ENCODE data around the gene CBLB. TPM values are rescaled to one million over a fixed set of nuclear protein-coding genes. Genes with fewer than 3 reads are reported as not detected.
"Not testable (repeated sequence)": the region's sequence is repeated elsewhere in the genome, so short reads cannot be mapped to it uniquely, and the experiment has no call there.

Gene CBLB
- total RNA-seq, 1 donor from 2014 or later = 146 TPM

DNA sequence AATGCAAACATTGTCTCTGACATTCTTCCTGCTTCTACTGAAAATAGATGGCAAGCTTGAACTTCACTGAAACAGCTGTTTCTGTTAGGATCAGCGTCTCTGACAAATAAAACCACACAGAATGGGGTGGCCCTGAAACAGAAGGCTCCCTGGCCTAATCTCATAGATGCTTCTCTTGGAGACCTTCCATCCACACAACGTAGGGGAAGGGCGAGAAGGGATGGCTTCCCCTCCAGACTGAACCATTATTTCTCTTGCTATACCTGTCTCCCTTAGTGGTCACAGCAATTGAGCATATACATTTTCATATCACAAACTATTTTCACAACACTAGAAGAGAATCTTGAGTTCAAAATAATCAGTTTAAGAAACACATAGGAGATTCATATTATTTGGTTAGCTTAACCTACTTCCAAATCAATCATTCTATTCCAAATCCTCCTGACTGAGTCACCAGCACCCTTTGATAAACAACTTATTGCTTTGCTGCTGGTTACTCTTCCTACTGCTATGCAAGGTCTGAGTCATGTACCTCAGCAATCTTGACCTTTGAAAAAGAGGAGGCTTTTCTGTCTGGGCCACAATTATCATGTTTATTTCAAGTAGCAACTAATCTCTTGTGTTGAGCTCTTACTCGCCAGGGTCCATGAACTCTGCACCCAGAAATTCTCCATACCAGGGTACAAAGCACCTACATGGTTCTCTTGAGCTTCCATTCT is 45.5 kb downstream of the CBLB start:
- H3K27me3 Mint-ChIP-seq (ENCODE audit: low read depth) = no peaks in the 10 kb centered on the region
- DNase-seq (ENCODE audit: low spot score) = no peak
- intact Hi-C loops (cut with micrococcal nuclease) = loop anchor here (1.0 kb wide), 2 partner anchors 17 to 71 kb away; no protein-coding TSS in a partner anchor
- peaks cover 79% of the 10 kb centered on the region for H3K36me3 Mint-ChIP-seq (ENCODE audit: low read depth)
- H3K27ac Mint-ChIP-seq = peak overlapping the region; percentile 95
- H3K4me1 Mint-ChIP-seq (ENCODE audit: low read depth) = peaks cover 57% of the 10 kb centered on the region
- peak overlapping the region; percentile 40 for H3K4me3 Mint-ChIP-seq (ENCODE audit: low read depth)
- no peaks in the 10 kb centered on the region for H3K9me3 Mint-ChIP-seq

DNA sequence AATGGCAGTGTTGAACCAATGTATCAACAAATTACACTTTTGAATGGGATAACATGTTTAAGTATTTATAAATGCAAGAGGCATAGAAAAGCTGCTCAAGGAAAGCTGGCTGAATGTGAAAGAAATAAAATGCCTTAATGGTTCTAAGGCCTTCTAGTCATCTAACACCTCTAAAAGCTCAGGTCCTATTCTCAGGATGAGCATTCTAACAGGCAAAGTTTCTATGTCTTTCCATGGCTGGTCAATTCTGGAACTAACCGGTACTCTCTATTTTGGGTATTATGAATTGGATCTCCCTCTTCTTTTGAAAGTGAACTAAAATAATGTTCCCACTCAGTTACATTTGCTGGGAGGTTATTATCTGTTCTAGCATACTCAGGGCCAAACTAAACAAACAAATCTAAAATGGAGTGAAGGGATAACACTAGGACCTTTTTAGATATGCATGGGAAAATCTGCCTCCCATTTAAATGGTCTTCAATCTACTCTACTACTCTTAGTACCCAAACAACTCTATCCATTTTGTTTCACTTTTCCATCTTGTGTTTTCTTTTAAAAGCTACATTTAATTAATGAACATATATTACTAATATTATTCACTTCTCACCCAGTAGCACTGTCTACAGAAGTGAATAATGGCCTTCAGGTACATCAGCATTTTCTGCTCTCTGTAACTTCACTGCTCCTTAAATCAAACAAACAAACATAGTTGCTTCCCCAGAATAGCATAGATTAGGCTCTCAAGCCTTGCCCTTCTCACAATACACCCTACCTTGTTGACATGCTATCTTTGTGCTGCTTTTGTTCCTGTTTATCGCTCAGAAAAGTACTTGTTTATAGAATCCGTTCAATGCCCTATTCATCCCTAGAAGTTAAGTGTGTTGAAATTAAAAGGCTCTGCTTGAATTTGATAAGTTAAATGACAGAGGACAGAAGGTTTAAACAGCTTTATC is 46.4 kb downstream of the CBLB start:
- intact Hi-C loops (cut with micrococcal nuclease) = loop anchor here (1.0 kb wide), 2 partner anchors 16 to 70 kb away; no protein-coding TSS in a partner anchor
- no peak overlapping the region for H3K4me3 Mint-ChIP-seq (ENCODE audit: low read depth)
- no peak for DNase-seq (ENCODE audit: low spot score)
- H3K27me3 Mint-ChIP-seq (ENCODE audit: low read depth) = no peaks in the 10 kb centered on the region
- H3K4me1 Mint-ChIP-seq (ENCODE audit: low read depth) = peaks cover 52% of the 10 kb centered on the region
- peaks cover 76% of the 10 kb centered on the region for H3K36me3 Mint-ChIP-seq (ENCODE audit: low read depth)
- peak overlapping the region; percentile 95 for H3K27ac Mint-ChIP-seq
- no peaks in the 10 kb centered on the region for H3K9me3 Mint-ChIP-seq

DNA sequence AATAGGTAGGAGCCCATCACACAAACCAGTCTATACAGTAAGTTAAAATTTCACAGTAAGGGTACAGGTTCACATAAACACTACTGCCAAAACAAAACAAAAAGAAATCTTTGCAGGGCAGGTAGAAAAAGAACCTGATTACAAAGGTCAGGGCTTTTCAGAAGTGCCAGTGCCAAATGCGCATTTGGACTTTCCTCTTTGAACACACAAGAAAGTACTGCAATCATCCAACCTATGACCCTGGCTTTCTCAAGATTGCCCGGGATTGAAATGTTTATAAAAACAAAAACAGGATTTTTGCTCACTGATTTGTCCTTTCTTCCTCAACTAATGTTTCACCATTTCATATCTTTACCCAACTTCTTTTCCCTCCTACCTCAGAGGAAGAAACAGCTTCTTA is 47.4 kb downstream of the CBLB start:
- peaks cover 51% of the 10 kb centered on the region for H3K4me1 Mint-ChIP-seq (ENCODE audit: low read depth)
- no peaks in the 10 kb centered on the region for H3K27me3 Mint-ChIP-seq (ENCODE audit: low read depth)
- H3K36me3 Mint-ChIP-seq (ENCODE audit: low read depth) = peaks cover 80% of the 10 kb centered on the region
- intact Hi-C loops (cut with micrococcal nuclease) = no loop called here
- H3K4me3 Mint-ChIP-seq (ENCODE audit: low read depth) = no peak overlapping the region
- no peaks in the 10 kb centered on the region for H3K9me3 Mint-ChIP-seq
- no peak for DNase-seq (ENCODE audit: low spot score)
- H3K27ac Mint-ChIP-seq = peak overlapping the region; percentile 70

DNA sequence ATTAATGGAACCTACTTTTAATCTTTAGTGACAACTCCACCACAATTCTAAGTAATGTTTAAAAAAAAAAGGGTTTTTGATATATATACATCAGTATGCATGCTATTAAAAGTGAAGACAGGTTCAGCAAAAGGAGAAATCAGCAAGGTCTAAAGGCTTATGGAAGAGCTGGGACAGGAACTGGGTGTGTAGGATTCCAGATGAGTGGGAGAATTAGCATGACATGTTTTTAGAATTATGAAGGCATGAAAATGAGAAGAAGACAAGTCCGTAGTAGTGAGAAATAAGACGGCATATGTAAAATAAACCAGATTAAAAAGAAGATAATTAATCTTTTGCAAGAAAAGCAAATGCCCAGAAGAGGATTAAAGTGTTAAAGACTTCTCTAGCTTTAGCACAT is 52.0 kb downstream of the CBLB start:
- H3K27me3 Mint-ChIP-seq (ENCODE audit: low read depth) = no peaks in the 10 kb centered on the region
- intact Hi-C loops (cut with micrococcal nuclease) = no loop called here
- H3K9me3 Mint-ChIP-seq = peaks cover 8% of the 10 kb centered on the region
- peaks cover 31% of the 10 kb centered on the region for H3K4me1 Mint-ChIP-seq (ENCODE audit: low read depth)
- peaks cover 81% of the 10 kb centered on the region for H3K36me3 Mint-ChIP-seq (ENCODE audit: low read depth)
- DNase-seq (ENCODE audit: low spot score) = no peak
- no peak overlapping the region for H3K27ac Mint-ChIP-seq
- no peak overlapping the region for H3K4me3 Mint-ChIP-seq (ENCODE audit: low read depth)

DNA sequence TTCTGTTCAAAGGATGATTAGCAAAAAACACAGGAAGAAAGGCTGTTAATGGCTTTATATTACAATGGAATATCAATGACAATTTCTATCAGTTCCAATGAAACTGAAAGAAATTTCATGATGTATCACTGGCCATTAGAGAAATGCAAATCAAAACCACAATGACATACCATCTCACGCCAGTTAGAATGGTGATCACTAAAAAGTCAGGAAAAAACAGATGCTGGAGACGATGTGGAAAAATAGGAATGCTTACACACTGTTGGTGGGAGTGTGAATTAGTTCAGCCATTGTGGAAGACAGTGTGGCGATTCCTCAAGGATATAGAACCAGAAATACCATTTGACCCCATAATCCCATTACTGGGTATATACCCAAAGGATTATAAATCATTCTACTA is 53.5 kb downstream of the CBLB start:
- Mint-ChIP-seq H3K36me3 (ENCODE audit: low read depth) (peaks cover 74% of the 10 kb centered on the region), H3K4me1 (ENCODE audit: low read depth) (peaks cover 31% of the 10 kb centered on the region)
- H3K27me3 Mint-ChIP-seq (ENCODE audit: low read depth); intact Hi-C loops (cut with micrococcal nuclease); H3K27ac Mint-ChIP-seq; DNase-seq (ENCODE audit: low spot score); H3K9me3 Mint-ChIP-seq; H3K4me3 Mint-ChIP-seq (ENCODE audit: low read depth): not testable (repeated sequence)

DNA sequence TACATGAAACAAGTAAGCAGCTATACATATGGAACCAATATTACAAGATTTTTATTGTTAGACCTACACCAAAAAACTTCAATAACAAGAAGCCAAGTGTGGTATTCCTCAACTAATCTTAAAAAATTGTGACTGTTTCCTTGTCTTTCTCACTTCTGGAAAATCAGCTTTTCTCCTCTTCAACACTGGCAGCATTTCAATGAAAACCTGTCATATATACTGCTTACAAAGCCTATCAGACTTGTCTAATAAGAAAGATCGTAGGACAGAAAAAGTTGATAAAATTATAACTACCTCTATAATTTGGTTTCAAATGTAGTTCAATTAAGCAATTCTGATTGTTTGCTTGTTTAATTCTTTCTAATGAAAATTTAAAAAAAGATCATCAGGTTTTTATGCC is 55.1 kb downstream of the CBLB start:
- no peaks in the 10 kb centered on the region for H3K27me3 Mint-ChIP-seq (ENCODE audit: low read depth)
- peaks cover 65% of the 10 kb centered on the region for H3K36me3 Mint-ChIP-seq (ENCODE audit: low read depth)
- DNase-seq (ENCODE audit: low spot score) = no peak
- no peak overlapping the region for H3K4me3 Mint-ChIP-seq (ENCODE audit: low read depth)
- intact Hi-C loops (cut with micrococcal nuclease) = no loop called here
- H3K27ac Mint-ChIP-seq = no peak overlapping the region
- H3K4me1 Mint-ChIP-seq (ENCODE audit: low read depth) = peaks cover 42% of the 10 kb centered on the region
- peaks cover 8% of the 10 kb centered on the region for H3K9me3 Mint-ChIP-seq

DNA sequence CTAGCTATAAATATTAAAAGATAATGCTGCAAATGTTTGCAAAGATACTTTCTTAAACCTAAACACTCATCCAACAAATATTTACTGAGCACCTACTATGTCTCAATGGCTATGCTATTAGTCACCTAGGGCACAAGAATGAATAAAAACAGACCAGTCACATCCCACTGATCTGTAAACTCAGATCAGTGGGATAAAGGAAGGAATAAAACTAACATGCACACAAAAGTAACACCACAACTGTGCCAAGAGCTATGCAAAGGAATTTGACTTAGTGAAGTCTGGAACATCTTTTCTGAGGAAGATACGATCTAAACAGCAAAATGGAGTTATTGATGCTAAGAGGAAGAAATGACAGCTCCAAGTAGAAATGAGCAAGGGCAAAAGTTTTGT is 56.6 kb downstream of the CBLB start:
- H3K36me3 Mint-ChIP-seq (ENCODE audit: low read depth) = peaks cover 63% of the 10 kb centered on the region
- H3K4me1 Mint-ChIP-seq (ENCODE audit: low read depth) = peaks cover 47% of the 10 kb centered on the region
- H3K27me3 Mint-ChIP-seq (ENCODE audit: low read depth) = no peaks in the 10 kb centered on the region
- DNase-seq (ENCODE audit: low spot score) = no peak
- peaks cover 8% of the 10 kb centered on the region for H3K9me3 Mint-ChIP-seq
- H3K4me3 Mint-ChIP-seq (ENCODE audit: low read depth) = no peak overlapping the region
- intact Hi-C loops (cut with micrococcal nuclease) = no loop called here
- H3K27ac Mint-ChIP-seq = no peak overlapping the region

DNA sequence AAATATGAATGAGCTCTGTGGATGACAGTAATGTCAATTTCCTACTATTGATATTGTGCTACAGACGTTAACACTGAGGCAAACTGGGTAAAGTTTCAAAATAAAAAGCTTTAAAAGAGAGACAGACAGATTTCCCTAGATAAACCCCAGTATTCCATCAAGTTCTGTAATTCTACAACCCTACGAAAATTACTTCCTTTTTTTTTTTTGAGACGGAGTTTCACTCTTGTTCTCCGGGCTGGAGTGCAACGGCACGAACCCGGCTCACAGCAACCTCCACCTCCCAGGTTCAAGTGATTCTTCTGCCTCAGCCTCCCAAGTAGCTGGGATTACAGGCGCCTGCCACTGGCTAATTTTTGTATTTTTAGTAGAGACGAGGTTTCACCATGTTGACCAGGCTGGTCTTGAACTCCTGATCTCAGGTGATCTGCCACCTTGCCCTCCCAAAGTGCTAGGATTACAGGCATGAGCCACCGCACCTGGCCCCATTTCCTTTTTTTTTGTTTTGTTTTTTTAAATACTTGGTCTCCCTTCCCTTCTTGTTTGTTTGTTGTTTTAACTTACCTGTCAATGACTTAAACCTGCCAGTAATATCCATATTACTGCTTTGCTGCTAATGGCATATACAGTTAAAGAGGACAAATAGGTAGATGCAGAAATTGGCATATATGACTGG is 57.2 kb downstream of the CBLB start:
- Mint-ChIP-seq H3K9me3 (peaks cover 8% of the 10 kb centered on the region), H3K27ac (no peak overlapping the region), H3K4me3 (ENCODE audit: low read depth) (no peak overlapping the region), H3K4me1 (ENCODE audit: low read depth) (peaks cover 47% of the 10 kb centered on the region), H3K27me3 (ENCODE audit: low read depth) (no peaks in the 10 kb centered on the region), H3K36me3 (ENCODE audit: low read depth) (peaks cover 58% of the 10 kb centered on the region)
- no peak for DNase-seq (ENCODE audit: low spot score)
- intact Hi-C loops (cut with micrococcal nuclease) = no loop called here

DNA sequence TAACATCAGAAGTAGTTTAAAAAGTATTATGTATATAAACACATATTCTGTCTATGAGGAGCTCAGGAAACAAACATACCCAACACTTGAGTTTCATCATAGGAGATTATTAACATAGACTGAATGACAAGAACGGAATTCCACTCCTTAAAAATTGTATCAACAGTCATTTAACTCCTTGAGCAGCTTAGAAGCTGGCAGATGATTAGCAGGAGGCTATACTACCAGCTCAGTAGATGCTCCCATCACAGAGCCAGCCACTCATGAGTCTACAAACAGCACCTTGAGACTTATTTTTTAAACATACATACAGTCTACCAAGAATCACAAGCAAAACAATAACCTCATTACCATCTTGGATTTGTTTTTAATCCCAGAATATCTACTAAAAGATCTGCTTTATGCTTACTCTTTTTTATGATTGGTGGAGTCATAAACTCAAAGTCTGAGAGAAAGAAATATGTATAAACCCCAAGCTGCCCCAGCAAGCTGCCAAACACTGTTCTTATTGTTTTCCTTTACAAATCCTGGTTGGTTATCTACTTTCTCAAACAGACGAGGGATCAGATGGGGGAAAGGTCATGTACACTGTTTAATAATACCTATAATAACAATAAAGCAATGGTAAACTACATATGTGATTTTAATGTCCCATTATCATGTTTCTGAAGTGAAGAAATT is 59.5 kb downstream of the CBLB start:
- Mint-ChIP-seq H3K36me3 (ENCODE audit: low read depth) (peaks cover 53% of the 10 kb centered on the region), H3K9me3 (no peaks in the 10 kb centered on the region), H3K4me1 (ENCODE audit: low read depth) (peaks cover 60% of the 10 kb centered on the region), H3K4me3 (ENCODE audit: low read depth) (no peak overlapping the region), H3K27ac (no peak overlapping the region), H3K27me3 (ENCODE audit: low read depth) (no peaks in the 10 kb centered on the region)
- DNase-seq (ENCODE audit: low spot score) = no peak
- intact Hi-C loops (cut with micrococcal nuclease) = loop anchor here (5.0 kb wide), 1 partner anchor 203 kb away; no protein-coding TSS in a partner anchor

DNA sequence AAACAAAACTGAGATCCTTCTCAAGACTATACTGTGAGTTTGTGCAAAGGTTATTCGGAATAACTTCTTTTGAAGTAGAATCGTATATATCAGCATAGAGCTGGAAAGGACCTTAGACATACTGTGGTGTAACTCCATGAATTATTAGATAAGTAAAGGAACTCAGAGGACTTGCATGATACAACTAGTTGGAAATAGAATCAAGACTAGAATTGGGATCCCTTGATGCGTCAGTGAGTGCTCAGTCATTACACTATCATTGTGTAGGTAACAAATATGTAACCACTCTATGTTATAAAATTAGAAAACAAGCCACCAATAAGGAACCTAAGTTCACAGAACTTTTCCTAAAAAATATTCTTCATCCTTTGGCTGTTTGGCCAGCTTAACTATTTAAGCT is 61.1 kb downstream of the CBLB start:
- Mint-ChIP-seq H3K27me3 (ENCODE audit: low read depth) (no peaks in the 10 kb centered on the region), H3K36me3 (ENCODE audit: low read depth) (peaks cover 54% of the 10 kb centered on the region), H3K4me3 (ENCODE audit: low read depth) (no peak overlapping the region), H3K4me1 (ENCODE audit: low read depth) (peaks cover 62% of the 10 kb centered on the region), H3K9me3 (no peaks in the 10 kb centered on the region), H3K27ac (no peak overlapping the region)
- DNase-seq (ENCODE audit: low spot score) = no peak
- intact Hi-C loops (cut with micrococcal nuclease) = loop anchor here (2.0 to 5.0 kb wide), 3 partner anchors 55 to 205 kb away; no protein-coding TSS in a partner anchor

DNA sequence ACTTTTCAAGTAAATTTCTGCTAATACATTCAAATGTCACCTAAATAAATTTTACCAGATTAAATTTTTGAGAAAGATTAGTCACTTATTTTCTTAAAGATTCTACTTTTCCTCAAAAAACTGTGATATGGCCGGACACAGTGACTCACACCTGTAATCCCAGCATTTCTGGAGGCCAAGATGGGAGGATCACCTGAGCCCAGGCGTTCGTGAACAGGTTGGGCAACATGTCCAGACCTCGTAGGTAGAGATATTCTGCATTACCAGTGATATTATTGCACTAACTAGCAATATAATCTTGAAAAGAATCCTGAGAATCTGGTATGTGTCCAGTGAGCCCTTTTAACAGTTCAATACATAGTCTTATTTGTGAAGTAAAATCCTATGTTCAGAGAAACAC is 61.7 kb downstream of the CBLB start:
- H3K27ac Mint-ChIP-seq = peak overlapping the region; percentile 28

DNA sequence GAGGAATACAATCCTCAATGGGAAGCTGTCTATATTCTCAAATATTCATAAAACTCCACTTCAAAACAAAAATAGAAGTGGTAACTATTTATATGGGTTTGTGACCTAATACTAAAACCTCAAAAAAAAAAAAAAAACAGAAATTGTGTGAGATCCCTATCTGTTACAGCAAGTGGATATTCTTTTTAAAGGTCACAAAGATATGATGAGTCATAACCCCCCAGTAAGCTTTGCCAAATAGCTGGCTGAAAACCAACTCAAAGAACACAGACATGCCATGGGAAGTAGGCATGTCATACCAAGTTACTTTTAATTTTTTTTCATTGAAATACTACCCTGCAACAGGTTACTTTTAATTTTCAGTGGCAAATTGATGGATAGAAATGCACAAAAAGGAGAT is 62.5 kb downstream of the CBLB start:
- Mint-ChIP-seq H3K36me3 (ENCODE audit: low read depth) (peaks cover 55% of the 10 kb centered on the region), H3K27ac (peak overlapping the region; percentile 68), H3K4me3 (ENCODE audit: low read depth) (no peak overlapping the region), H3K27me3 (ENCODE audit: low read depth) (no peaks in the 10 kb centered on the region), H3K9me3 (no peaks in the 10 kb centered on the region), H3K4me1 (ENCODE audit: low read depth) (peaks cover 66% of the 10 kb centered on the region)
- DNase-seq (ENCODE audit: low spot score) = no peak
- intact Hi-C loops (cut with micrococcal nuclease) = loop anchor here (1.0 to 5.0 kb wide), 6 partner anchors 8 to 206 kb away; no protein-coding TSS in a partner anchor

More for the DNA sequence above, 61.7 kb downstream of the CBLB start:
- no peak for DNase-seq (ENCODE audit: low spot score)
- peaks cover 63% of the 10 kb centered on the region for H3K4me1 Mint-ChIP-seq (ENCODE audit: low read depth)
- H3K36me3 Mint-ChIP-seq (ENCODE audit: low read depth) = peaks cover 54% of the 10 kb centered on the region
- no peak overlapping the region for H3K4me3 Mint-ChIP-seq (ENCODE audit: low read depth)
- intact Hi-C loops (cut with micrococcal nuclease) = loop anchor here (2.0 to 5.0 kb wide), 3 partner anchors 54 to 205 kb away; no protein-coding TSS in a partner anchor
- H3K27me3 Mint-ChIP-seq (ENCODE audit: low read depth) = no peaks in the 10 kb centered on the region
- no peaks in the 10 kb centered on the region for H3K9me3 Mint-ChIP-seq

All from activated T-helper 2 cell treated with anti-CD3 and anti-CD28 coated beads, Interferon-gamma antibody, Interleukin-2, Interleukin-4, amounts not matched to agents 10 μg/mL and 5 μg/mL and 100 μg/mL, durations not matched to agents 14 hours and 24 hours and 36 hours (primary cell).